Adrenal gland (tissue), 12 donors: ENCODE data around the gene ADAMTS8. TPM values are rescaled to one million over a fixed set of nuclear protein-coding genes. Genes with fewer than 3 reads are reported as not detected.

ENCODE experiments used
- DNase-seq, 7 donors: peaks; one replicate each; pipeline ENCODE4 v3.0.0-alpha.2; 2019 to 2020
- H3K27ac ChIP-seq, 5 donors: fragments of 200-600 bp; sonication (generic) in 4 of 5; 1 replicate in 3 of 5; 2 replicates in 2 of 5; pipeline versions ENCODE4 v1.5.1 to v1.8.0; 2016 to 2020; ENCODE audit warnings: mild to moderate bottlenecking in 1 of 5
- H3K27me3 ChIP-seq: fragments of 200-600 bp; 2 replicates; pipeline ENCODE4 v1.8.0; 2021
- H3K36me3 ChIP-seq, 2 donors: fragments of 200-600 bp; replicated peaks in 1 of 2; 1 replicate in 1 of 2; 2 replicates in 1 of 2; pipeline versions ENCODE4 v1.5.1 to v1.8.0; 2018 to 2022
- H3K4me1 ChIP-seq, 2 donors: fragments of 200-600 bp; replicated peaks in 1 of 2; 1 replicate in 1 of 2; 2 replicates in 1 of 2; pipeline versions ENCODE4 v1.5.1 to v1.8.0; 2018 to 2021
- H3K4me3 ChIP-seq, 4 donors: fragments of 200-600 bp; sonication (generic) in 3 of 4; one replicate each; pipeline ENCODE4 v1.5.1; 2016 to 2018
- H3K9me3 ChIP-seq, 3 donors: fragments of 200-600 bp; sonication (generic) in 1 of 3; replicated peaks in 1 of 3; 1 replicate in 2 of 3; 2 replicates in 1 of 3; pipeline versions ENCODE4 v1.5.1 to v1.8.0; 2016 to 2021
- CTCF ChIP-seq, 6 experiments: fragments of 450-650 bp in 4 of 6; fragments of 200-600 bp in 2 of 6; sonication (generic) in 1 of 6; IDR thresholded peaks; 1 replicate in 5 of 6; 2 replicates in 1 of 6; pipeline versions ENCODE4 v1.5.1 to v1.8.0; 2016 to 2021; ENCODE audit warnings: antibody characterized with exemption in 6 of 6, mild to moderate bottlenecking in 2 of 6, moderate library complexity in 1 of 6
- POLR2A ChIP-seq, 2 donors: fragments of 450-650 bp; IDR thresholded peaks; one replicate each; pipeline ENCODE4 v1.6.1; 2017; ENCODE audit warnings: antibody characterized with exemption in 2 of 2, mild to moderate bottlenecking in 2 of 2, moderate library complexity in 1 of 2
- WGBS, 4 donors: extraction: QIAGEN DNeasy Blood & Tissue Kit in 2 of 4; methylation state at CpG; one replicate each; pipeline versions ENCODE4 v1.1.5 to v1.1.7; 2013 to 2017; 5-methylcytosine and 5-hydroxymethylcytosine counted together
- intact Hi-C, 2 donors: fragments of 100-400 bp; cut with DNase I; formaldehyde crosslinking; loops; one replicate each; pipeline versions ENCODE4 v1.14.1 to v1.15.0; 2022 to 2023
- polyA plus RNA-seq, 3 donors: library from polyadenylated mRNA; stranded (reverse); fragments of 200-250 nt in 2 of 3; fragments of 350-450 nt in 1 of 3; fragmentation: Illumina TruSeq in 1 of 3; extraction: RNeasy Lipid Tissue Mini Kit (QIAGEN cat#74804) in 1 of 3; gene quantifications; one replicate each; pipeline ENCODE4 v1.2.3, GENCODE V29; 2013 to 2014
- total RNA-seq, 9 donors: library from RNA; depleted of rRNA in 4 of 9; stranded (reverse); fragments of >200 nt in 4 of 9; fragments of 120-200 nt in 1 of 9; fragmentation: NEBNext Ultra II Directional in 1 of 9; extraction: Animal tissue kit (Norgen Biotek cat#: 25700) in 1 of 9; gene quantifications; one replicate each; pipeline versions ENCODE4 v1.1.0 to v1.2.4, GENCODE V29; 2013 to 2023
- donor health status: healthy with polysubstance abuse.
- donor health status: Bipolar disorder and iron deficiency.
- donor health status: DM: yes; HTN: yes; CAD: no.
- donor health status: DM: no; HTN: no; CAD: no.
- donor health status: DM: no; HTN: no; CAD: no.
- donor health status: DM: yes; HTN: yes; CAD: no.

The ADAMTS8 gene
- total and polyA plus RNA-seq, 12 donors = 0.06 to 1.4 (median 0.14) TPM; not detected in 3

GRCh38 chr11:130464291-130464812 is 35.9 kb upstream of the ADAMTS8 start:
- peaks cover 0 to 8% of the 10 kb centered on the region in 2 donors for H3K36me3 ChIP-seq
- no peak for DNase-seq
- no peak overlapping the region for H3K27ac ChIP-seq
- H3K4me3 ChIP-seq = no peak overlapping the region
- no peaks in the 10 kb centered on the region for H3K9me3 ChIP-seq
- intact Hi-C loops = no loop called here
- TF ChIP-seq POLR2A (IDR thresholded peaks at IDR 0.05) = no peak
- no peak for TF ChIP-seq CTCF (IDR thresholded peaks at IDR 0.05)
- no peaks in the 10 kb centered on the region for H3K27me3 ChIP-seq
- H3K4me1 ChIP-seq = no peaks in the 10 kb centered on the region

- TF ChIP-seq CTCF (IDR thresholded peaks at IDR 0.05) (no peak), POLR2A (IDR thresholded peaks at IDR 0.05) (no peak)
- Histone ChIP-seq H3K9me3 (no peaks in the 10 kb centered on the region), H3K27ac (no peak overlapping the region), H3K27me3 (no peaks in the 10 kb centered on the region), H3K36me3 (peaks cover 0 to 8% of the 10 kb centered on the region in 2 donors), H3K4me1 (no peaks in the 10 kb centered on the region), H3K4me3 (no peak overlapping the region)
- intact Hi-C loops = no loop called here
- DNase-seq = no peak
- WGBS, 4 donors = 66 to 79% (median 75%) methylated on average over 7 to 8 of the region's 8 CpGs
Observed at GRCh38 chr11:130462931-130463330, 34.5 kb upstream of the ADAMTS8 start.

- no peak overlapping the region for H3K27ac ChIP-seq
- TF ChIP-seq CTCF (IDR thresholded peaks at IDR 0.05) (no peak), POLR2A (IDR thresholded peaks at IDR 0.05) (no peak)
- intact Hi-C loops = no loop called here
- 83 to 91% (median 88%) methylated on average over 19 to 31 of the region's 31 CpGs for WGBS, 4 donors
- peaks cover 0 to 8% of the 10 kb centered on the region in 2 donors for H3K36me3 ChIP-seq
- no peaks in the 10 kb centered on the region for H3K4me1 ChIP-seq
- H3K9me3 ChIP-seq = no peaks in the 10 kb centered on the region
- DNase-seq = no peak
- no peak overlapping the region for H3K4me3 ChIP-seq
- H3K27me3 ChIP-seq = no peaks in the 10 kb centered on the region
Observed at GRCh38 chr11:130462101-130462885, 33.9 kb upstream of the ADAMTS8 start.

- no peaks in the 10 kb centered on the region for H3K4me1 ChIP-seq
- H3K36me3 ChIP-seq = peaks cover 0 to 8% of the 10 kb centered on the region in 2 donors
- WGBS, 4 donors = 86 to 93% (median 88%) methylated on average over 7 of the region's 7 CpGs
- no peak overlapping the region for H3K27ac ChIP-seq
- TF ChIP-seq POLR2A (IDR thresholded peaks at IDR 0.05) (no peak), CTCF (IDR thresholded peaks at IDR 0.05) (no peak)
- no peak overlapping the region for H3K4me3 ChIP-seq
- DNase-seq = no peak
- H3K27me3 ChIP-seq = no peaks in the 10 kb centered on the region
- intact Hi-C loops = no loop called here
- H3K9me3 ChIP-seq = no peaks in the 10 kb centered on the region
Observed at GRCh38 chr11:130459521-130459920, 31.1 kb upstream of the ADAMTS8 start.
